Spleen (tissue), 7 donors: ENCODE results near the gene RNF225.

Source experiments
- POLR2A ChIP-seq, 3 donors: fragments of 450-650 bp; IDR thresholded peaks; one replicate each; pipeline ENCODE4 v1.5.1; 2017; ENCODE audit warnings: antibody characterized with exemption in 3 of 3, mild to moderate bottlenecking in 1 of 3
- TF ChIP-seq, protein P1 (sequence below), 11 experiments: fragments of 200-600 bp in 7 of 11; fragments of 450-650 bp in 4 of 11; sonication (generic) in 4 of 11; IDR thresholded peaks in 8 of 11; conservative IDR thresholded peaks in 3 of 11; 1 replicate in 7 of 11; 2 replicates in 4 of 11; pipeline versions ENCODE4 v1.4.0 to v1.8.0; 2016 to 2021; ENCODE audit warnings: antibody characterized with exemption in 11 of 11, inconsistent platforms in 4 of 11, mild to moderate bottlenecking in 1 of 11
- donor health status: DM: no; HTN: no; CAD: no; lungs with moderate emphysema.
- donor health status: DM: no; HTN: no; CAD: no.
- donor health status: DM: no; HTN: no; CAD: no.

GRCh38 chr19:58352760-58353671 lies 42.4 kb upstream of the RNF225 start, which contains the start of gene A1BG:
- TF ChIP-seq, protein P1, sequence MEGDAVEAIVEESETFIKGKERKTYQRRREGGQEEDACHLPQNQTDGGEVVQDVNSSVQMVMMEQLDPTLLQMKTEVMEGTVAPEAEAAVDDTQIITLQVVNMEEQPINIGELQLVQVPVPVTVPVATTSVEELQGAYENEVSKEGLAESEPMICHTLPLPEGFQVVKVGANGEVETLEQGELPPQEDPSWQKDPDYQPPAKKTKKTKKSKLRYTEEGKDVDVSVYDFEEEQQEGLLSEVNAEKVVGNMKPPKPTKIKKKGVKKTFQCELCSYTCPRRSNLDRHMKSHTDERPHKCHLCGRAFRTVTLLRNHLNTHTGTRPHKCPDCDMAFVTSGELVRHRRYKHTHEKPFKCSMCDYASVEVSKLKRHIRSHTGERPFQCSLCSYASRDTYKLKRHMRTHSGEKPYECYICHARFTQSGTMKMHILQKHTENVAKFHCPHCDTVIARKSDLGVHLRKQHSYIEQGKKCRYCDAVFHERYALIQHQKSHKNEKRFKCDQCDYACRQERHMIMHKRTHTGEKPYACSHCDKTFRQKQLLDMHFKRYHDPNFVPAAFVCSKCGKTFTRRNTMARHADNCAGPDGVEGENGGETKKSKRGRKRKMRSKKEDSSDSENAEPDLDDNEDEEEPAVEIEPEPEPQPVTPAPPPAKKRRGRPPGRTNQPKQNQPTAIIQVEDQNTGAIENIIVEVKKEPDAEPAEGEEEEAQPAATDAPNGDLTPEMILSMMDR (IDR thresholded peaks at IDR 0.05 in 8 of 11, conservative IDR thresholded peaks at IDR 0.05 in 3 of 11): no peak
- TF ChIP-seq POLR2A (IDR thresholded peaks at IDR 0.05): no peak
